Measurements from ENCODE around the gene DIAPH2.

The DIAPH2 gene

DNA sequence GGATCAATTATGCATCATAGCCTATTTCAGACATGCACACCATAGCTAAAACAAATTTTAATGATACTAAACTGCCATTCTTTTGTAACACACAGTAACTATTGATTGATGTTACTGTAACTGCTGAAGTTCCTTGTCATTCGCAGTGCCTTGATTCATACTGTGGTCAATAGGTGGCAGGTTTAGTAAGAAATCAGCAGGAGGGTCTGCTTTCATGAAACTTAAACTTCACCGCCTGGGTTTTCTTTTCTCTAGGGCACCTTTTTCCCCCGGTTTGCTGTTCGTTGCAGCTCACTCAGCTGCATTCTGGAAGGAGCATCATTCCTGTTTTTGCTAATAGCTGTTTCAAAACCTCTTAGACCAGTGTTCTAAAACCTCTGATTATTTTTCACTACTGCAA lies 287.2 kb downstream of the DIAPH2 start:
- H3K4me1 ChIP-seq: no peaks in the 10 kb centered on the region

GRCh38 chrX:96978906-96979305 lies 294.3 kb downstream of the DIAPH2 start:
- Histone ChIP-seq H3K36me3 (no peaks in the 10 kb centered on the region), H3K4me1 (no peaks in the 10 kb centered on the region), H3K4me3 (no peak overlapping the region), H3K9me3 (no peaks in the 10 kb centered on the region), H3K27me3 (no peaks in the 10 kb centered on the region), H3K27ac (no peak overlapping the region)
- no peak for DNase-seq
- intact Hi-C loops (cut with DNase I; ENCODE audit: low total_unique reads): no loop called here
- no peak for TF ChIP-seq CTCF (IDR thresholded peaks at IDR 0.05)

More for the DNA sequence above, 287.2 kb downstream of the DIAPH2 start:
- TF ChIP-seq CTCF (IDR thresholded peaks at IDR 0.05): no peak
- no peaks in the 10 kb centered on the region for H3K36me3 ChIP-seq
- H3K4me3 ChIP-seq: no peak overlapping the region
- H3K27me3 ChIP-seq: no peaks in the 10 kb centered on the region
- intact Hi-C loops (cut with DNase I; ENCODE audit: low total_unique reads): no loop called here
- DNase-seq: no peak
- peaks cover 0 to 5% (median 0%) of the 10 kb centered on the region in 3 donors for H3K9me3 ChIP-seq
- H3K27ac ChIP-seq: no peak overlapping the region

GRCh38 chrX:96979766-96980165 lies 295.1 kb downstream of the DIAPH2 start:
- Histone ChIP-seq H3K4me1 (no peaks in the 10 kb centered on the region), H3K36me3 (no peaks in the 10 kb centered on the region), H3K4me3 (no peak overlapping the region), H3K9me3 (no peaks in the 10 kb centered on the region), H3K27ac (no peak overlapping the region), H3K27me3 (no peaks in the 10 kb centered on the region)
- intact Hi-C loops (cut with DNase I; ENCODE audit: low total_unique reads): no loop called here
- TF ChIP-seq CTCF (IDR thresholded peaks at IDR 0.05): no peak
- no peak for DNase-seq

DNA sequence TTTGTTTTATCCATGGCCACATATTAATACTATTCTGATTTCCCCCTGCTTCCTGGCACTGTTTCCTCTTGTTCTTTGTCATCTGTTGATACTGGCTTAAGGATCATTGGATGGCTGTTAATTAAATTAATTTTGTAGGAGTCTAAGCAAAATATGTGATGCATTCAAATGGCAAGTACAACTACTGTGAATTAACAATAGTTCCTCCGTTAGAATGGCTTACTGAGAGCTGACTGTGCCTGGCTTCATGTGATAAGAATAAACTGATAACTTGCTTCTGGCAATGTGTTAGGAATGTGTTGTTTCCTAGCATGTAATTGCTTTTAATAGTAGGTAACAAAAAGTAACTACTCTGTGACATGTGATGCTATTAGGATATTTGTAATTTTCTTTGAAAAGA lies 297.5 kb downstream of the DIAPH2 start:
- Histone ChIP-seq H3K27me3 (no peaks in the 10 kb centered on the region), H3K36me3 (no peaks in the 10 kb centered on the region), H3K9me3 (no peaks in the 10 kb centered on the region), H3K4me1 (no peaks in the 10 kb centered on the region), H3K4me3 (no peak overlapping the region), H3K27ac (no peak overlapping the region)
- intact Hi-C loops (cut with DNase I; ENCODE audit: low total_unique reads): no loop called here
- no peak for DNase-seq
- TF ChIP-seq CTCF (IDR thresholded peaks at IDR 0.05): no peak

GRCh38 chrX:96984538-96984937 lies 299.9 kb downstream of the DIAPH2 start:
- DNase-seq: no peak
- Histone ChIP-seq H3K4me1 (no peaks in the 10 kb centered on the region), H3K27me3 (no peaks in the 10 kb centered on the region), H3K9me3 (no peaks in the 10 kb centered on the region), H3K27ac (no peak overlapping the region), H3K4me3 (no peak overlapping the region), H3K36me3 (no peaks in the 10 kb centered on the region)
- no peak for TF ChIP-seq CTCF (IDR thresholded peaks at IDR 0.05)
- intact Hi-C loops (cut with DNase I; ENCODE audit: low total_unique reads): no loop called here

GRCh38 chrX:96985046-96985445 lies 300.4 kb downstream of the DIAPH2 start:
- DNase-seq: no peak
- TF ChIP-seq CTCF (IDR thresholded peaks at IDR 0.05): no peak
- H3K4me3 ChIP-seq: no peak overlapping the region
- no peaks in the 10 kb centered on the region for H3K27me3 ChIP-seq
- H3K36me3 ChIP-seq: no peaks in the 10 kb centered on the region
- H3K27ac ChIP-seq: no peak overlapping the region
- H3K4me1 ChIP-seq: no peaks in the 10 kb centered on the region
- H3K9me3 ChIP-seq: no peaks in the 10 kb centered on the region
- intact Hi-C loops (cut with DNase I; ENCODE audit: low total_unique reads): no loop called here
